HepG2 (cell line): ENCODE measurements around the gene MAPRE3. TPM values are rescaled to one million over a fixed set of nuclear protein-coding genes. Genes with fewer than 3 reads are reported as not detected.

Experiments used
- CBX1 ChIP-seq: IDR thresholded peaks from one replicate; pipeline ENCODE4 v1.6.1; 2016; ENCODE audit warnings: antibody characterized with exemption, low read depth
- FOXO4 ChIP-seq: sonication (generic); formaldehyde crosslinking; conservative IDR thresholded peaks from 2 replicates; pipeline ENCODE4 v1.8.1; 2023; ENCODE audit warnings: missing genetic modification reagents
- HDAC6 ChIP-seq: fragments of 200-600 bp; sonication (generic); IDR thresholded peaks from 2 replicates; pipeline ENCODE4 v1.7.0; 2017; ENCODE audit warnings: mild to moderate bottlenecking, antibody characterized with exemption, low read length, low read depth
- HNRNPH1 ChIP-seq: fragments of 200-400 bp; formaldehyde crosslinking; optimal IDR thresholded peaks from 2 replicates; pipeline ENCODE3; 2017; ENCODE audit warnings: mild to moderate bottlenecking, low read depth, low read length
- KDM1A ChIP-seq: IDR thresholded peaks from 2 replicates; pipeline ENCODE4 v1.6.1; 2016; ENCODE audit warnings: missing compliant biosample characterization
- MATR3 ChIP-seq: sonication (generic); formaldehyde crosslinking; IDR thresholded peaks from 2 replicates; pipeline ENCODE4 v1.4.0; 2020; ENCODE audit warnings: missing genetic modification reagents
- PLSCR1 ChIP-seq: sonication (generic); formaldehyde crosslinking; IDR thresholded peaks from 2 replicates; pipeline ENCODE4 v1.5.0; 2020; ENCODE audit warnings: missing genetic modification reagents, mild to moderate bottlenecking, borderline replicate concordance
- RFX3 ChIP-seq: IDR thresholded peaks from 2 replicates; pipeline ENCODE4 v1.6.1; 2016; ENCODE audit warnings: missing biosample characterization, missing genetic modification reagents
- STAG1 ChIP-seq: sonication (generic); formaldehyde crosslinking; IDR thresholded peaks from 2 replicates; pipeline ENCODE4 v1.4.0; 2020; ENCODE audit warnings: missing genetic modification reagents
- ZFYVE20 ChIP-seq: sonication (generic); formaldehyde crosslinking; IDR thresholded peaks from 2 replicates; pipeline ENCODE4 v1.8.0; 2023; ENCODE audit warnings: low read depth, mild to moderate bottlenecking, moderate library complexity, missing genetic modification reagents, borderline replicate concordance
- ZKSCAN8 ChIP-seq: IDR thresholded peaks from 2 replicates; pipeline ENCODE4 v1.6.1; 2016; ENCODE audit warnings: borderline replicate concordance, missing genetic modification reagents, missing compliant biosample characterization
- ZNF124 ChIP-seq: sonication (generic); formaldehyde crosslinking; IDR thresholded peaks from 2 replicates; pipeline ENCODE4 v1.4.0; 2020; ENCODE audit warnings: missing genetic modification reagents
- ZNF20 ChIP-seq: sonication (generic); formaldehyde crosslinking; IDR thresholded peaks from 2 replicates; pipeline ENCODE4 v1.4.0; 2020; ENCODE audit warnings: mild to moderate bottlenecking, moderate library complexity, missing genetic modification reagents
- ZNF207 ChIP-seq: fragments of 450-650 bp; IDR thresholded peaks from 2 replicates; pipeline ENCODE4 v1.6.1; 2016; ENCODE audit warnings: antibody characterized with exemption, borderline replicate concordance
- ZNF7 ChIP-seq: IDR thresholded peaks from 2 replicates; pipeline ENCODE4 v1.6.1; 2016; ENCODE audit warnings: missing biosample characterization, missing genetic modification reagents
- ZNF788 ChIP-seq: sonication (generic); formaldehyde crosslinking; IDR thresholded peaks from 2 replicates; pipeline ENCODE4 v1.5.0; 2020; ENCODE audit warnings: mild to moderate bottlenecking, missing genetic modification reagents, borderline replicate concordance
- polyA plus RNA-seq, 8 experiments: library from polyadenylated mRNA; depleted of rRNA in 3 of 8; stranded (reverse) in 7 of 8; unstranded in 1 of 8; fragments of >200 nt; fragmentation: Illumina TruSeq in 4 of 8; extraction: Trizol in 4 of 8; gene quantifications; 2 replicates each; pipeline versions ENCODE4 v1.2.1 to v1.2.3, GENCODE V29; 2011 to 2016; ENCODE audit warnings: low read depth in 4 of 8, missing spikeins in 1 of 8, mixed read lengths in 1 of 8; ENCODE audit not compliant: insufficient read depth in 1 of 8
- total RNA-seq, 5 experiments: library from RNA; depleted of rRNA; stranded (reverse); fragments of >200 nt; fragmentation: Illumina TruSeq; extraction: Trizol; gene quantifications; 2 replicates each; pipeline ENCODE4 v1.2.3, GENCODE V29; 2016; ENCODE audit warnings: low read depth in 1 of 5
- TF ChIP-seq, protein P1 (sequence below): sonication (generic); formaldehyde crosslinking; IDR thresholded peaks from 2 replicates; pipeline ENCODE4 v1.5.0; 2020; ENCODE audit warnings: mild to moderate bottlenecking, missing genetic modification reagents, borderline replicate concordance
- TF ChIP-seq, protein P2 (sequence below): sonication (generic); formaldehyde crosslinking; conservative IDR thresholded peaks from 2 replicates; pipeline ENCODE4 v1.8.0; 2022; ENCODE audit warnings: mild to moderate bottlenecking, moderate library complexity, missing genetic modification reagents

MAPRE3 gene
- total and polyA plus RNA-seq, 2 of the 13 experiments (the other 11 are each of a cell fraction or from before 2014, with no cell fraction given), result 0.31 to 0.91 TPM

DNA sequence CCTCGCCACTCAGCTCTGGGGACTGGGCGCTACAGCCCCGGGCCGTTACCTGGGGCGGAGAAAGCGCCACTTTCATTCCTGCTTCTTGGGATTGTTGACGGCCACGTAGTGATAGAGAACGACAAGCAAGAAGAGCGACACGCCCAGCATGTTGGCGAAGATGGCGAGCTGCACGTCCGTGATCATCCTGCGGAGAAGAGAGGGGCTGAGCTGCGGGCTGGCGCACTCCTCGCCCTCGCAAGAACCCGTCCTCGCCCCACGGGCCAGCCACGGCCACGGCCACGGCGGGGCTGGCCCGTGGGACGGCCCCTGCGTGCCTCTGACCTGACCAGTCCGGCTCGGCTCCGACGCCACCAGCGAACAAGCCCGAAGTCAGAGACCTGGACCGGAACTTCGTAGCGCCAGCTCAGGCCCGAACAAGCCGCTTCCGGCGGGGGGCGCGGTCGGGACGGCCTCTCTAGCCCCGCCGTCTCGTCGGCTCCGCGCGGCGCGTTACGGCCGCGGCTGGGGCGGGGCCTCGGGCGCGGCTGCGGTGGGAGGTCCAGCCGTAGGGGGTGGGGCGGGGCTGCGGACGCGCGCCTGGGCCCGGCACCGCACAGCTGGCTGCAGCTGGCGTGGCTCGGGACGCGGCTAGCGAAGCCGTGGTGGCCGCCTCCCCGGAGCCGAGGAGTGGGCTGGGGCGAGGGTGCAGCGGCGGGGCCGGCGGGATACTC, 101.0 kb downstream of the MAPRE3 start, which contains the start of gene OST4 (continued):
- TF ChIP-seq, protein P1, sequence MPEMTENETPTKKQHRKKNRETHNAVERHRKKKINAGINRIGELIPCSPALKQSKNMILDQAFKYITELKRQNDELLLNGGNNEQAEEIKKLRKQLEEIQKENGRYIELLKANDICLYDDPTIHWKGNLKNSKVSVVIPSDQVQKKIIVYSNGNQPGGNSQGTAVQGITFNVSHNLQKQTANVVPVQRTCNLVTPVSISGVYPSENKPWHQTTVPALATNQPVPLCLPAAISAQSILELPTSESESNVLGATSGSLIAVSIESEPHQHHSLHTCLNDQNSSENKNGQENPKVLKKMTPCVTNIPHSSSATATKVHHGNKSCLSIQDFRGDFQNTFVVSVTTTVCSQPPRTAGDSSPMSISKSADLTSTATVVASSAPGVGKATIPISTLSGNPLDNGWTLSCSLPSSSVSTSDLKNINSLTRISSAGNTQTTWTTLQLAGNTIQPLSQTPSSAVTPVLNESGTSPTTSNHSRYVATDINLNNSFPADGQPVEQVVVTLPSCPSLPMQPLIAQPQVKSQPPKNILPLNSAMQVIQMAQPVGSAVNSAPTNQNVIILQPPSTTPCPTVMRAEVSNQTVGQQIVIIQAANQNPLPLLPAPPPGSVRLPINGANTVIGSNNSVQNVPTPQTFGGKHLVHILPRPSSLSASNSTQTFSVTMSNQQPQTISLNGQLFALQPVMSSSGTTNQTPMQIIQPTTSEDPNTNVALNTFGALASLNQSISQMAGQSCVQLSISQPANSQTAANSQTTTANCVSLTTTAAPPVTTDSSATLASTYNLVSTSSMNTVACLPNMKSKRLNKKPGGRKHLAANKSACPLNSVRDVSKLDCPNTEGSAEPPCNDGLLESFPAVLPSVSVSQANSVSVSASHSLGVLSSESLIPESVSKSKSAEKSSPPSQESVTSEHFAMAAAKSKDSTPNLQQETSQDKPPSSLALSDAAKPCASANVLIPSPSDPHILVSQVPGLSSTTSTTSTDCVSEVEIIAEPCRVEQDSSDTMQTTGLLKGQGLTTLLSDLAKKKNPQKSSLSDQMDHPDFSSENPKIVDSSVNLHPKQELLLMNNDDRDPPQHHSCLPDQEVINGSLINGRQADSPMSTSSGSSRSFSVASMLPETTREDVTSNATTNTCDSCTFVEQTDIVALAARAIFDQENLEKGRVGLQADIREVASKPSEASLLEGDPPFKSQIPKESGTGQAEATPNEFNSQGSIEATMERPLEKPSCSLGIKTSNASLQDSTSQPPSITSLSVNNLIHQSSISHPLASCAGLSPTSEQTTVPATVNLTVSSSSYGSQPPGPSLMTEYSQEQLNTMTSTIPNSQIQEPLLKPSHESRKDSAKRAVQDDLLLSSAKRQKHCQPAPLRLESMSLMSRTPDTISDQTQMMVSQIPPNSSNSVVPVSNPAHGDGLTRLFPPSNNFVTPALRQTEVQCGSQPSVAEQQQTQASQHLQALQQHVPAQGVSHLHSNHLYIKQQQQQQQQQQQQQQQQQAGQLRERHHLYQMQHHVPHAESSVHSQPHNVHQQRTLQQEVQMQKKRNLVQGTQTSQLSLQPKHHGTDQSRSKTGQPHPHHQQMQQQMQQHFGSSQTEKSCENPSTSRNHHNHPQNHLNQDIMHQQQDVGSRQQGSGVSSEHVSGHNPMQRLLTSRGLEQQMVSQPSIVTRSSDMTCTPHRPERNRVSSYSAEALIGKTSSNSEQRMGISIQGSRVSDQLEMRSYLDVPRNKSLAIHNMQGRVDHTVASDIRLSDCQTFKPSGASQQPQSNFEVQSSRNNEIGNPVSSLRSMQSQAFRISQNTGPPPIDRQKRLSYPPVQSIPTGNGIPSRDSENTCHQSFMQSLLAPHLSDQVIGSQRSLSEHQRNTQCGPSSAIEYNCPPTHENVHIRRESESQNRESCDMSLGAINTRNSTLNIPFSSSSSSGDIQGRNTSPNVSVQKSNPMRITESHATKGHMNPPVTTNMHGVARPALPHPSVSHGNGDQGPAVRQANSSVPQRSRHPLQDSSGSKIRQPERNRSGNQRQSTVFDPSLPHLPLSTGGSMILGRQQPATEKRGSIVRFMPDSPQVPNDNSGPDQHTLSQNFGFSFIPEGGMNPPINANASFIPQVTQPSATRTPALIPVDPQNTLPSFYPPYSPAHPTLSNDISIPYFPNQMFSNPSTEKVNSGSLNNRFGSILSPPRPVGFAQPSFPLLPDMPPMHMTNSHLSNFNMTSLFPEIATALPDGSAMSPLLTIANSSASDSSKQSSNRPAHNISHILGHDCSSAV (CRISPR knock-in tag), result no peak
- TF ChIP-seq ZNF207, result no peak
- TF ChIP-seq ZNF124 (CRISPR knock-in tag), result no peak
- no peak for TF ChIP-seq RFX3
- no peak for TF ChIP-seq HNRNPH1
- TF ChIP-seq, protein P2, sequence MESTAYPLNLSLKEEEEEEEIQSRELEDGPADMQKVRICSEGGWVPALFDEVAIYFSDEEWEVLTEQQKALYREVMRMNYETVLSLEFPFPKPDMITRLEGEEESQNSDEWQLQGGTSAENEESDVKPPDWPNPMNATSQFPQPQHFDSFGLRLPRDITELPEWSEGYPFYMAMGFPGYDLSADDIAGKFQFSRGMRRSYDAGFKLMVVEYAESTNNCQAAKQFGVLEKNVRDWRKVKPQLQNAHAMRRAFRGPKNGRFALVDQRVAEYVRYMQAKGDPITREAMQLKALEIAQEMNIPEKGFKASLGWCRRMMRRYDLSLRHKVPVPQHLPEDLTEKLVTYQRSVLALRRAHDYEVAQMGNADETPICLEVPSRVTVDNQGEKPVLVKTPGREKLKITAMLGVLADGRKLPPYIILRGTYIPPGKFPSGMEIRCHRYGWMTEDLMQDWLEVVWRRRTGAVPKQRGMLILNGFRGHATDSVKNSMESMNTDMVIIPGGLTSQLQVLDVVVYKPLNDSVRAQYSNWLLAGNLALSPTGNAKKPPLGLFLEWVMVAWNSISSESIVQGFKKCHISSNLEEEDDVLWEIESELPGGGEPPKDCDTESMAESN (CRISPR knock-in tag), result no peak; the same call in 1 of the 2 replicates
- TF ChIP-seq KDM1A (CRISPR knock-in tag), result no peak
- TF ChIP-seq ZFYVE20 (CRISPR knock-in tag), result no peak
- TF ChIP-seq ZNF20 (CRISPR knock-in tag), result no peak
- no peak for TF ChIP-seq PLSCR1 (CRISPR knock-in tag)
- no peak for TF ChIP-seq FOXO4 (CRISPR knock-in tag)
- TF ChIP-seq ZNF7, result no peak
- TF ChIP-seq MATR3 (CRISPR knock-in tag), result no peak
- TF ChIP-seq ZNF788, result peak; percentile 30; the same call in 1 of the 2 replicates
- 0 out of 2 replicates have a peak, but pooled peaks have one; percentile 47 for TF ChIP-seq ZKSCAN8 (CRISPR knock-in tag)
- no peak for TF ChIP-seq STAG1 (CRISPR knock-in tag)
- TF ChIP-seq HDAC6, result no peak
- TF ChIP-seq CBX1, result no peak
